Activated CD4-positive, alpha-beta T cell treated with anti-CD3 and anti-CD28 coated beads, Interleukin-2, amount 50 U/mL, for 1 hour (primary cell): ENCODE data around the gene OAS2.
"Not testable (repeated sequence)": the region's sequence is repeated elsewhere in the genome, so short reads cannot be mapped to it uniquely, and the experiment has no call there.

Experiments used
- DNase-seq: peaks from one replicate; pipeline ENCODE4 v3.0.0-alpha.2; 2020

Gene OAS2

DNA sequence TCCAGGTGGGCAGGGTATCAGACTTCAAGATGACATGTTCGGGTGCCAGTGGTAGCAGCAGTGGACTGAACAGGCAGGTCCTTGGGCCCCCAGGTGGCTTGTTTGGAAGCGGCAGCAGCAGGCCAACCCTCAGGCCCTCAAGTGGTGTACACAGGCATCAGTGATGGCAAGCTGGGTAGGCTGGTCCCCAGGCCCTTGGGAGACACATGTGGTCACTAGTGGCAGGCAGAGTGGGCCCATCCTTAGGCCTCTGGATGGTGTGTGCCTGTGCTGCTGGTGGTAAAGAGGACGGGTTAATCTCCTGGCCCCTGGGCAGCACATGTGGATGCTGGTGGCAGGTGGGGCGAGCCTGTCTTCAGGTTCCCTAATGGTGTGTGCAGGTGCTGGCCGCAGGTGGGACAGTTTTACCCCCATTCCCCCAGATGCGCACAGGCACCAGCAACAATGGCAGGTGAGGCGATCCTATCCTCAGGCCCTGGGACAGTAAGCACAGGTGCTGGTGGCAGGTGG, 8.0 kb downstream of the OAS2 start:
- no peak for DNase-seq

- DNase-seq = no peak
Measured at GRCh38 chr12:112987561-112987960, 9.2 kb downstream of the OAS2 start.

DNA sequence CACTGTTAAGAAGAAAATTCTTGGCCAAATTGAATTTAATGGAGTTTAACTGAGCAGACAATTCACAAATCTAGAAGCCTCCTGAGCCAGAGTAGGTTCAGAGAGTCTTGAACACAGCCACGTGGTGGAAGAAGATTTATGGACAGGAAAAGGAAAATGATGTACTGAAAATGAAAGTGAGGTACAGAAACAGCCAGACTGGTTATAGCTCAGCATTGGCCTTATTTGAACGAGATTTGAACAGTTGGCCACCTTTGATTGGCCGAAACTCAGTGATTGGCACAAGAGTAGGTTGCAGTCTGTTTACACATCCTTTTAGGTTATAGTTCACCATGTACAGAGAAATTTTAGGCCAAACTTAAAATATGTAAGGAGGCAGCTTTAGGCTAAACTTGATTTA, 9.9 kb downstream of the OAS2 start:
- DNase-seq = no peak

DNA sequence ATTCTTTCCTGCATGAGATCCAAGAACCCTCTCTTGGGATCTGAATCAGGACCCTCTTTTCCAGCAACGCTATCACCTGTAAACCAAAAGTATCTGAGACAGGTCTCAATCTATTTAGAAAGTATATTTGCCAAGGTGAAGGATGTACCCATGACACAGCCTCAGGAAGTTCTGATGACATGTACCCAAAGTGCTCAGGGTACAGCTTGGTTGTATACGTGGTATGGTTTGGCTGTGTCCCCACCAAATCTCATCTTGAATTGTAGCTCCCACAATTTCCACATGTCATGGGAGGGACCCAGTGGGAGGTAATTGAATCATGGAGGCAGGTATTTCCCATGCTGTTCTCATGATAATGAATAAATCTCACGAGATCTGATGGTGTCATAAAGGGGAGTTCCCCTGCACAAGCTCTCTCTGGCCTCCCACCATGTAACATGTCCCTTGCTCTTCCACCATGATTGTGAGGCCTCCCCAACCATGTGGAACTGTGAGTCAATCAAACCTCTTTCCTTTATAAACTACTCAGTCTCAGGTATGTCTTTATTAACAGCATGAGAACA, 10.6 kb downstream of the OAS2 start:
- not testable (repeated sequence) for DNase-seq

DNA sequence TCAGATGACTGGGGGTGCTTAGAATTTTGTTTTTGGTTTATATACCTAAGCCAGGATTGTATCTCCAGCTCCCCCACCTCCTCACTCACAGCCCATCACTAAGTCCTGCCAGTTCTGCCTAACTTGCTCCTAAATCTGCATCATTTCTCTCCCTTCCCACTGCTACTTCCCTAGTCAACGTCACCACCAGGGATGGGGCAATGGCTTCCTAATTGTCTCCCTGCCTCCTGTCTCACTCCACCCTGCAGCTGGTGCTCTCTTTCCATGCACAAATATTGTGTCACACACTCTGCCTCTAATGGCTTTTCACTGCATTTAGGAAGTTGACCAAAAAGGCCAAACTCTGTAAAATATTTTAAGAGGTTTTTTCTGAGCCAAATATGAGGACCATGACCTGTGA, 11.5 kb downstream of the OAS2 start:
- no peak for DNase-seq

- DNase-seq = peak; percentile 65
Measured at GRCh38 chr12:112992541-112993398, 14.5 kb downstream of the OAS2 start.

DNA sequence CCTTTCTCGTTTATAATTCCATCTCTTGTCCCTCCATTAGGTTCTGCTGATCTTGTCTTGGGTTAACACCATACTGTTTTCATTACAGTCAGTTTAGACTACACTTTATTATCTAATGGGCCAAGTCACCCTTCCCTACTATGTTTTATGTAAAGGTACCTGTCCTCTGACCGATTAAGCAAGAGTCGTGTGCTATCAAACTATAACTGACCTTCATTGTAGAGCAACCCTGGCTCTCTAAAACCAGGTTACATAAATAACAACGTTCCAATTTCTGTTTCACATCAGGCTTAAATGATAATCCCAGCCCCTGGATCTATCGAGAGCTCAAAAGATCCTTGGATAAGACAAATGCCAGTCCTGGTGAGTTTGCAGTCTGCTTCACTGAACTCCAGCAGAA, 16.7 kb downstream of the OAS2 start:
- no peak for DNase-seq

GRCh38 chr12:112996501-112996900, 18.2 kb downstream of the OAS2 start:
- no peak for DNase-seq

GRCh38 chr12:112997506-112997905, 19.2 kb downstream of the OAS2 start:
- no peak for DNase-seq

GRCh38 chr12:112998987-112999767, 20.9 kb downstream of the OAS2 start:
- no peak for DNase-seq

DNA sequence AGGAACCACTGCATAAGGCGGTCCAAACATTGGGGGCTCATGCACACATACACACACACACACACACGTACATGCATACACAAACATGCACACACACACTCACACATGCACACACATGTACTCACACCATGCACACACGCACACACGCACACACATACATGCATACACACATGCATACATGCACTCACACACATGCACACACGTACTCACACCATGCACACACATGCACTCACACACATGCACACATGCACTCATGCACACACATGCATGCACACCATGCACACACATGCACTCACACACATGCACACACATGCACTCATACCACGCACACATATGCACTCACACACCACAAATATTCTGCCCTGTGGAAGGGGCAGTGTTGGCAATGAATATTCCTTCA, 22.1 kb downstream of the OAS2 start:
- DNase-seq = no peak

DNA sequence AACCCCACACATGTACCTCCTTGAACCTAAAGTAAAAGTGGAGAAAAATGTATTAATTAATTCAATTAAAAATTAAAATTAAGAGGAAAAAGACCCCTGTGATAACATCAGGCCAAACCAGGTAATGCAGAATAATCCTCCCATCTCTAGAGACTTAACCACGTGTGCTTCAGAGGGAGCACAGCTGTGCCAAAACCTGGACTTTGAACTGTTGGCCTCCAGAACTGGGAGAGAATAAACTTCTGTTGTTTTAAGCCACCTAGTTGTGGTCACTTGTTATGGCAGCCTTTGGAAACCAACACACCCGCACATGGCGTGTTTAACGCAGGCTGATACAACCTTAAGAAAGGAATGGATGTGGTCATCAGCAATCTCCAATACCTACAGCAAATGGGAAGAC, 23.8 kb downstream of the OAS2 start:
- DNase-seq = no peak

GRCh38 chr12:113002676-113003075, 24.4 kb downstream of the OAS2 start:
- DNase-seq = no peak

- no peak for DNase-seq
Measured at GRCh38 chr12:113003636-113004035, 25.3 kb downstream of the OAS2 start.

- DNase-seq = no peak
Measured at GRCh38 chr12:113005762-113006161, 27.4 kb downstream of the OAS2 start.

DNA sequence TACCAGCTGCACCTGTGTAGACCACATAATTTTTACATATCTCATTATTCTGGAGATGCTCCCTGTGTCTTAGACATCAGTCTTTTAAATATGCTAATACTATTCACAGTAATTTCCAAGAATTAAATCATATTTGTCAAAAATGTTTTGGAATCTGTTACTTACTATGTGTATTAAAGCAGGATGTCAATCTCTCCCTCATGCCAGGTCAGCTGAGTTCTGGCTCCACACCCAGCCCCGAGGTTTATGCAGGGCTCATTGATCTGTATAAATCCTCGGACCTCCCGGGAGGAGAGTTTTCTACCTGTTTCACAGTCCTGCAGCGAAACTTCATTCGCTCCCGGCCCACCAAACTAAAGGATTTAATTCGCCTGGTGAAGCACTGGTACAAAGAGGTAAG, 27.9 kb downstream of the OAS2 start:
- no peak for DNase-seq

GRCh38 chr12:113006641-113007040, 28.3 kb downstream of the OAS2 start:
- DNase-seq = no peak

DNA sequence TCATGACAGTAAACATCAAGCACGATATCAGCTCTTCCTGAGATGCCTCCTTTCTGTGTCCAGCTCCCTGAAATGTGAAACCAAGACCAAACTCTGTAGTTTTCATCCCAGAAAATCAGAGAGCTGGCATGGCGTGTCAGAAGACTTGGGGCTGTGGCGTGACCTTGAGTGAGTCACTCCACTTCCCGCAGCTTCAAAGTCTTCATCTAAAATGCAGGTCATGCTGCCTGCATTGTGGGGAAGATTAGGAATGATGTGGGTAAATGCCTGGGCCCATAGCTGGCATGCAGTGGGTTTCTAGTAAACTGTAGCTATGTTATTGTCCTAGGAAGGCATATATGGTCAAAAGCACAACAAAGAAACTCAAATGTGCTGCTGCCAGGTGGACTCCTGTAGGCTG, 28.8 kb downstream of the OAS2 start:
- no peak for DNase-seq

- no peak for DNase-seq
Measured at GRCh38 chr12:113010701-113011100, 32.4 kb downstream of the OAS2 start.

DNA sequence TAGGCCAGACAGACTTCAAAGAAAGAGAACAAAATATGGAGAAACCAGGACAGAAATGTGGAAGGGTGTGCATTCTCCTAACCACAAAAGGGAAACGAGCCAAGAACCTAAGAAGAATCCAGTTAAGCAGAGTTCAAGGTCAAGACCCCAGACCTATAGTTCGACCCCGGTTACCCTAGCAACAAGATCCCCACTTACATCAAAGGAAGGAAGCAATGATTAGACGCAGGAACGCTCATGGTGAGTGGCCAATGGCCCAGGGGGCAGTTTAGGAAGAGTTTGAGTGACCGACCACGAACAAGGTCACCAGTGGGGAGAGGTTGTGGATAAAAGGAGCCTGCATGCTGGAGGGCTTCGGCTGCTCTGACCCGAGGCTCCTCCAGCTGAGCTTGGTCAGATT, 36.2 kb downstream of the OAS2 start:
- no peak for DNase-seq

- DNase-seq = no peak
Measured at GRCh38 chr12:113016796-113017195, 38.5 kb downstream of the OAS2 start.

DNA sequence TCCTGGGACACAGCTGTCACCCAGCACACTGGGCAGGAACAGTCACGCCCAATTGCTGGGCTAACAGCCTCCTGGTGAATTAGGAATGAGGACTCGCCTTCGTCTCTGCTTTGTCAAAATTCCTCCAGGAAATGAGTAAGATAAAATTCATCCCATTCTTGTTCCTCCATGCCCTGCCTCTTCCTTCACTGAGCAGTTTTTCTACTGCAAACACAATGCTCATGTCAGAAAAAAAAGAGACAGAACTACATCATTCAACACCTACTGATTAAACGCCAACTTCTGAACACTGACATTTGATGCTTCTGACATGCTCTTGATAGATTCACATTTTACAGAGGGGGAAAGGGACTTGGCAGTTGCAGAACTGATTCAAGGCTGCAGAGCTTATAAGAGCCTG, 40.7 kb downstream of the OAS2 start:
- DNase-seq = no peak

GRCh38 chr12:113021500-113021899, 43.2 kb downstream of the OAS2 start:
- no peak for DNase-seq
